Hematopoietic multipotent progenitor cell treated with erythropoietin and hydrocortisone succinate and interleukin-3 and kit ligand, for 8 days (in vitro differentiated cells): Measurements from ENCODE around the gene SERINC2.
"Not testable (repeated sequence)": the region's sequence is repeated elsewhere in the genome, so short reads cannot be mapped to it uniquely, and the experiment has no call there.

Experiments
- DNase-seq: peaks from one replicate; pipeline ENCODE4 v3.0.0-alpha.2; 2015

SERINC2 gene

GRCh38 chr1:31435471-31436409 lies 22.7 kb downstream of the SERINC2 start:
- no peak for DNase-seq

- no peak for DNase-seq
Measured at GRCh38 chr1:31436596-31437432, 23.8 kb downstream of the SERINC2 start.

GRCh38 chr1:31437433-31438037 lies 24.5 kb downstream of the SERINC2 start:
- DNase-seq = no peak

GRCh38 chr1:31439276-31439675 lies 26.3 kb downstream of the SERINC2 start:
- no peak for DNase-seq

- DNase-seq = no peak
Measured at GRCh38 chr1:31441073-31441472, 28.1 kb downstream of the SERINC2 start.

GRCh38 chr1:31441558-31441957 lies 28.5 kb downstream of the SERINC2 start:
- no peak for DNase-seq

- DNase-seq = no peak
Measured at GRCh38 chr1:31441970-31442647, 29.1 kb downstream of the SERINC2 start.

GRCh38 chr1:31442648-31442994 lies 29.6 kb downstream of the SERINC2 start:
- no peak for DNase-seq

GRCh38 chr1:31443673-31444072 lies 30.7 kb downstream of the SERINC2 start:
- DNase-seq = no peak

GRCh38 chr1:31444725-31445448 lies 31.9 kb downstream of the SERINC2 start:
- DNase-seq = peak; percentile 33

- no peak for DNase-seq
Measured at GRCh38 chr1:31445951-31446350, 32.9 kb downstream of the SERINC2 start.

GRCh38 chr1:31447210-31447609 lies 34.2 kb downstream of the SERINC2 start:
- DNase-seq = no peak

GRCh38 chr1:31453384-31454079 lies 40.5 kb downstream of the SERINC2 start:
- no peak for DNase-seq

GRCh38 chr1:31458287-31458896 lies 45.4 kb downstream of the SERINC2 start:
- DNase-seq = no peak

GRCh38 chr1:31460027-31460426 lies 47.0 kb downstream of the SERINC2 start:
- peak; percentile 26 for DNase-seq

- DNase-seq = no peak
Measured at GRCh38 chr1:31467005-31467674, 54.1 kb downstream of the SERINC2 start.

GRCh38 chr1:31470794-31471315 lies 57.8 kb downstream of the SERINC2 start:
- no peak for DNase-seq

GRCh38 chr1:31471452-31472313 lies 58.7 kb downstream of the SERINC2 start:
- DNase-seq = peak; percentile 44

GRCh38 chr1:31472314-31472651 lies 59.3 kb downstream of the SERINC2 start:
- DNase-seq = not testable (repeated sequence)
